ENCODE measurements around the gene IL1B. TPM values are rescaled to one million over a fixed set of nuclear protein-coding genes. Genes with fewer than 3 reads are reported as not detected.

The IL1B gene
- total and polyA plus RNA-seq, 12 donors = 0.14 to 10.3 (median 0.64) TPM; not detected in 1

- H3K27ac ChIP-seq = no peak overlapping the region
- ATAC-seq (no peak), DNase-seq (no peak)
- intact Hi-C loops (cut with DNase I) = no loop called here
- WGBS, 2 donors = 72 to 83% methylated on average over 3 of the region's 3 CpGs
- no peaks in the 10 kb centered on the region for H3K36me3 ChIP-seq
- H3K4me1 ChIP-seq = peaks cover 0 to 30% (median 0%) of the 10 kb centered on the region in 9 donors
- no peak for TF ChIP-seq CTCF (IDR thresholded peaks at IDR 0.05)
- H3K4me3 ChIP-seq = no peak overlapping the region
- H3K27me3 ChIP-seq = peaks cover 0 to 7% (median 0%) of the 10 kb centered on the region in 7 donors
- no peaks in the 10 kb centered on the region for H3K9me3 ChIP-seq
These were observed 49.3 kb downstream of the IL1B start for GRCh38 chr2:112787294-112787693.

GRCh38 chr2:112784199-112785189 lies 52.1 kb downstream of the IL1B start, which contains the start of gene IL1A:
Gene IL1A (minus strand): TSS chr2:112784493. CDS start chr2:112783770, 723 bp downstream.
- Histone ChIP-seq H3K27me3 (peaks cover 0 to 7% (median 0%) of the 10 kb centered on the region in 7 donors), H3K36me3 (no peaks in the 10 kb centered on the region), H3K27ac (no peak within 1 kb of the TSS), H3K9me3 (no peaks in the 10 kb centered on the region), H3K4me1 (peaks cover 0 to 30% (median 0%) of the 10 kb centered on the region in 9 donors), H3K4me3 (no peak within 1 kb of the TSS)
- TF ChIP-seq CTCF (IDR thresholded peaks at IDR 0.05) = no peak
- ATAC-seq (no peak), DNase-seq (no peak)
- intact Hi-C loops (cut with DNase I) = no loop called here
- 54 to 56% methylated on average over 13 of the region's 13 CpGs for WGBS, 2 donors

GRCh38 chr2:112783187-112783714 lies 53.3 kb downstream of the IL1B start:
- ATAC-seq = no peak
- Histone ChIP-seq H3K27ac (no peak overlapping the region), H3K4me3 (no peak overlapping the region), H3K4me1 (peaks cover 0 to 21% (median 0%) of the 10 kb centered on the region in 9 donors), H3K27me3 (peaks cover 0 to 7% (median 0%) of the 10 kb centered on the region in 7 donors), H3K9me3 (no peaks in the 10 kb centered on the region), H3K36me3 (no peaks in the 10 kb centered on the region)
- intact Hi-C loops (cut with DNase I) = no loop called here
- WGBS, 2 donors = 94 to 97% methylated on average over 3 of the region's 3 CpGs
- TF ChIP-seq CTCF (IDR thresholded peaks at IDR 0.05) = no peak
- no peak for DNase-seq

DNA sequence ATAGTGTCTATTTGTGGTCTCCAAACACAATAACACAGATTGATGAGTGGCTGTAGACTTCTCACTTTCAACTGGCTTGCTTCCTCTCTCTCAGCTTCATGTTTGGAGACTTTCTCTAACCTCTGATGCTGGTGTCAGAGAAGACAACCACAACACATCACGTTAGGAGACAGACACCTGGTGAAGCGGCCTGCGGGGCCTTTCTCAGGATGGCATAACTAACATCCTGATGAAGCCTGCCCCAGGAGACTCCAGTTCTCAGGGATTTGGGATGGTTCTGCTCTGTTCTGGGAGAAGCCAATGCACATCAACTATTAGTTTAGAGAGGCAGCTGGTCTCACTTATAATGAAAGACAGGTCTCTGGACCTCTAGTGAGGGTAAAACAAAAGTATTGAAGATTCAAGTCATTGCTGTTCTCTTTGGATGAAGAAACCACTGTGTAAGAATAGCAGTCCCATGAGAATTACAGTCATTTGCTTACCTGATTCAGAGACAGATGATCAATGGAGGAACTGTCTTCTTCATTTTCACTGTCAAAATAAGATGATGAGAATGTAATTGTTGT lies 54.3 kb downstream of the IL1B start:
- no peak for TF ChIP-seq CTCF (IDR thresholded peaks at IDR 0.05)
- DNase-seq = no peak
- WGBS, 2 donors = 78 to 89% methylated on average over 3 of the region's 3 CpGs
- H3K27me3 ChIP-seq = peaks cover 0 to 7% (median 0%) of the 10 kb centered on the region in 7 donors
- H3K27ac ChIP-seq = no peak overlapping the region
- H3K9me3 ChIP-seq = no peaks in the 10 kb centered on the region
- H3K4me1 ChIP-seq = peaks cover 0 to 13% (median 0%) of the 10 kb centered on the region in 9 donors
- H3K4me3 ChIP-seq = no peak overlapping the region
- H3K36me3 ChIP-seq = no peaks in the 10 kb centered on the region
- intact Hi-C loops (cut with DNase I) = no loop called here
- no peak for ATAC-seq
